GM12878 (cell line): ENCODE results near the gene BCLAF1. TPM values are rescaled to one million over a fixed set of nuclear protein-coding genes. Genes with fewer than 3 reads are reported as not detected.

Source experiments
- ATAC-seq: fragments of 200-7000 bp; cut with Tn5 transposase; 3 replicates; pipeline ENCODE4 v1.9.1; 2020; ENCODE audit warnings: mild to moderate bottlenecking, moderate library complexity
- BruUV-seq: library from RNA; stranded (reverse); fragments of 400-500 nt; replicated peaks from 2 replicates; lab custom pipeline; 2021; lab: Mats Ljungman, UMichigan
- CTCF ChIA-PET: fragments of 300-600 bp; sonication (Branson Sonifier 250); formaldehyde crosslinking; extraction: SDS; loops from one replicate; lab custom pipeline; 2021; ENCODE audit warnings: inconsistent platforms; lab: Yijun Ruan, JAX
- POLR2A ChIA-PET: fragments of 350-600 bp; formaldehyde crosslinking; extraction: SDS; loops from one replicate; lab custom pipeline; 2021; ENCODE audit warnings: inconsistent platforms; lab: Charles Lee
- RAD21 ChIA-PET: fragments of 300-600 bp; sonication (Branson Sonifier 250); formaldehyde crosslinking; loops from one replicate; lab custom pipeline; 2023; ENCODE audit warnings: antibody characterized with exemption; ENCODE audit not compliant: unreplicated experiment; lab: Charles Lee
- SMC1A ChIA-PET: fragments of 300-600 bp; sonication (Branson Sonifier 250); formaldehyde crosslinking; loops from one replicate; lab custom pipeline; 2023; ENCODE audit not compliant: unreplicated experiment, uncharacterized antibody; lab: Charles Lee
- DNase-seq: peaks from one replicate; pipeline ENCODE4 v3.0.0-alpha.2; 2011; ENCODE audit warnings: low read depth, low spot score
- FAIRE-seq: peaks from 3 replicates; lab custom pipeline; 2011; peaks lifted over from hg19 to GRCh38; lab: Jason Lieb, UNC
- H2AFZ ChIP-seq: 2 replicates; pipeline ENCODE4 v1.6.0; 2011; ENCODE audit warnings: low read depth, low read length, control low read depth; ENCODE audit not compliant: control insufficient read depth
- H3K27ac ChIP-seq: 2 replicates; pipeline ENCODE4 v1.5.1; 2011; ENCODE audit warnings: control low read depth; ENCODE audit not compliant: control insufficient read depth, insufficient read depth
- H3K27me3 ChIP-seq, 2 experiments: replicated peaks in 1 of 2; 2 replicates each; pipeline versions ENCODE4 v1.6.0 to v1.6.1; 2011; ENCODE audit warnings: low read length in 1 of 2; ENCODE audit not compliant: control insufficient read depth in 2 of 2, insufficient read depth in 2 of 2
- H3K36me3 ChIP-seq, 2 experiments: 2 replicates each; pipeline ENCODE4 v1.5.1; 2011; ENCODE audit warnings: low read length in 1 of 2; ENCODE audit not compliant: control insufficient read depth in 2 of 2, insufficient read depth in 2 of 2
- H3K4me1 ChIP-seq: 2 replicates; pipeline ENCODE4 v1.6.1; 2011; ENCODE audit warnings: mild to moderate bottlenecking, low read length, moderate library complexity, mixed read lengths; ENCODE audit not compliant: control insufficient read depth, insufficient read depth
- H3K4me2 ChIP-seq: 2 replicates; pipeline ENCODE4 v1.6.0; 2011; ENCODE audit warnings: control low read depth; ENCODE audit not compliant: control insufficient read depth, insufficient read depth
- H3K4me3 ChIP-seq: fragments of 200-600 bp; sonication (generic); 2 replicates; pipeline ENCODE4 v1.5.1; 2016
- H3K79me2 ChIP-seq: 2 replicates; pipeline ENCODE4 v1.6.0; 2011; ENCODE audit warnings: low read length; ENCODE audit not compliant: control insufficient read depth, insufficient read depth
- H3K9ac ChIP-seq: 2 replicates; pipeline ENCODE4 v1.8.0; 2011; ENCODE audit warnings: low read length, control low read depth, mixed read lengths; ENCODE audit not compliant: control insufficient read depth, insufficient read depth
- H3K9me3 ChIP-seq: replicated peaks from 3 replicates; pipeline ENCODE4 v1.5.1; 2011; ENCODE audit warnings: mild to moderate bottlenecking, low read length; ENCODE audit not compliant: control insufficient read depth, insufficient read depth
- H4K20me1 ChIP-seq: 2 replicates; pipeline ENCODE4 v1.6.0; 2011; ENCODE audit not compliant: control insufficient read depth, insufficient read depth
- ATF3 ChIP-seq: IDR thresholded peaks from 2 replicates; pipeline ENCODE4 v1.6.1; 2011; ENCODE audit warnings: low read depth, mild to moderate bottlenecking, low read length, moderate library complexity, borderline replicate concordance; ENCODE audit errors: extremely low read depth
- EED ChIP-seq: sonication (generic); IDR thresholded peaks from 2 replicates; pipeline ENCODE4 v1.6.1; 2016; ENCODE audit warnings: antibody characterized with exemption, low read depth
- FOXK2 ChIP-seq: fragments of 450-650 bp; IDR thresholded peaks from 2 replicates; pipeline ENCODE4 v1.6.1; 2017; ENCODE audit warnings: mild to moderate bottlenecking, moderate library complexity
- HCFC1 ChIP-seq: fragments of 150-350 bp; IDR thresholded peaks from 2 replicates; pipeline ENCODE4 v1.6.1; 2014; ENCODE audit warnings: low read length
- HSF1 ChIP-seq: fragments of 150-350 bp; IDR thresholded peaks from 2 replicates; pipeline ENCODE4 v1.6.1; 2014; ENCODE audit warnings: mild to moderate bottlenecking, low read depth, low read length
- IRF5 ChIP-seq: fragments of 450-650 bp; IDR thresholded peaks from 2 replicates; pipeline ENCODE4 v1.6.1; 2017; ENCODE audit warnings: borderline replicate concordance
- JUND ChIP-seq: IDR thresholded peaks from 2 replicates; pipeline ENCODE4 v1.6.1; 2012; ENCODE audit warnings: low read depth, mild to moderate bottlenecking, low read length, improper control_type of control experiment, moderate library complexity
- LARP7 ChIP-seq: fragments of 450-650 bp; IDR thresholded peaks from 2 replicates; pipeline ENCODE4 v1.6.1; 2017; ENCODE audit warnings: mild to moderate bottlenecking
- PBX3 ChIP-seq: IDR thresholded peaks from 2 replicates; pipeline ENCODE4 v1.6.1; 2011; ENCODE audit warnings: mild to moderate bottlenecking, low read depth, low read length, moderate library complexity; ENCODE audit not compliant: insufficient replicate concordance
- SREBF2 ChIP-seq: IDR thresholded peaks from 2 replicates; pipeline ENCODE4 v1.6.1; 2012; ENCODE audit warnings: mild to moderate bottlenecking, low read length
- STAT1 ChIP-seq: fragments of 450-650 bp; conservative IDR thresholded peaks from 2 replicates; pipeline ENCODE4 v1.6.1; 2014; ENCODE audit warnings: antibody characterized with exemption, mild to moderate bottlenecking
- YY1 ChIP-seq: IDR thresholded peaks from 2 replicates; pipeline ENCODE4 v1.6.1; 2011; ENCODE audit warnings: low read depth, mild to moderate bottlenecking, low read length
- WGBS: methylation state at CpG from one replicate; pipeline ENCODE4 v1.1.6; 2016; ENCODE audit warnings: low lambda C conversion rate; ENCODE audit not compliant: insufficient replicate concordance, insufficient coverage; ENCODE audit errors: missing lambda C conversion rate; 5-methylcytosine and 5-hydroxymethylcytosine counted together
- in situ Hi-C: fragments of 300-500 bp; cut with MboI; formaldehyde crosslinking; loops from 9 replicates; pipeline ENCODE4 v1.14.3; 2018; ENCODE audit warnings: mixed read lengths
- intact Hi-C: fragments of 100-400 bp; cut with micrococcal nuclease; formaldehyde crosslinking; loops from one replicate; pipeline ENCODE4 v1.14.2; 2022; ENCODE audit not compliant: unreplicated experiment
- polyA plus RNA-seq, 11 experiments: library from polyadenylated mRNA; depleted of rRNA in 4 of 11; unstranded in 6 of 11; stranded (reverse) in 5 of 11; fragments of >200 nt; fragmentation: Nextera tagmentation in 4 of 11; fragmentation: Illumina TruSeq in 1 of 11; extraction: Ambion mirVana in 4 of 11; extraction: Trizol in 1 of 11; gene quantifications; 1 replicate in 1 of 11; 2 replicates in 10 of 11; pipeline versions ENCODE4 v1.2.1 to v1.2.3, GENCODE V29; 2011 to 2016; ENCODE audit warnings: inconsistent platforms in 2 of 11, missing spikeins in 2 of 11, low read depth in 1 of 11
- total RNA-seq, 4 experiments: library from RNA; depleted of rRNA in 3 of 4; stranded (reverse); fragments of >200 nt in 3 of 4; fragmentation: Illumina TruSeq in 1 of 4; extraction: Trizol in 1 of 4; gene quantifications; 2 replicates each; pipeline versions ENCODE4 v1.2.1 to v1.2.3, GENCODE V29; 2013 to 2021
- TF ChIP-seq, protein P1 (sequence below): IDR thresholded peaks from 2 replicates; pipeline ENCODE4 v1.6.1; 2011; ENCODE audit warnings: borderline replicate concordance, low read depth, mild to moderate bottlenecking, moderate library complexity, mixed read lengths, low read length; ENCODE audit not compliant: insufficient read depth; ENCODE audit errors: extremely low read length

BCLAF1 gene
- total and polyA plus RNA-seq, 10 of the 15 experiments (the other 5 are each of a cell fraction or from before 2014, with no cell fraction given), result 56.0 to 223 (median 114) TPM

DNA sequence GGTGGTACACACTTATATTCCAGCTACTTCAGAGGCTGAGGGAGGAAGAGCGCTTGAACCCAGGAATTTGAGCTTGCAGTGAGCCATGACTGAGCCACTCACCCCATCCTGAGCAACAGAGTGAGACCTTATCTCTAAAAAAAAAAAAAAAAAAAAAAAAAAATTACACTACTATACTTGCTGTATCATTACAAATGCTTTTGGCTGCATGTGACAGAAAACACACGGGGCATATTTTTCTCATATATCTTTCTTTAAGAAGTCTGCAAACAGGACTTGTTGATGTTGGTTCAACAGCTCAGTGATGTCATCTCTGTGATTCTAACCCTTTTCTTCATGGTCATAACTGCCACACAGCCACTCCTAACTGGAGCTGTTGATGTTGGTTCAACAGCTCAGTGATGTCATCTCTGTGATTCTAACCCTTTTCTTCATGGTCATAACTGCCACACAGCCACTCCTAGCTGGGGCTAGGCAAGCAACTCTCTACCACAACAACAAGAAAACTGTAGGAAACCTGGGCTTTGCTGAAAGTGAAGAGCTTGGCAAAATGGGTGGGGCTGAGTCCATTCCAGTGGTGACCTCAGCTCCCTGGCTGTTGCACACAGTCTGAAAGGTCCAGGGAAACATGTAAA, 59.3 kb downstream of the BCLAF1 start:
- peaks cover 9% of the 10 kb centered on the region; the same call in 1 of the 2 replicates for H3K4me1 ChIP-seq
- ATAC-seq, result no peak
- RAD21 ChIA-PET, result interaction anchor here (0.9 kb wide), 1 partner anchor 329 kb away, joined by 3 read pairs; no protein-coding TSS in a partner anchor
- H3K36me3 ChIP-seq, result peaks cover 0 to 11% of the 10 kb centered on the region in 2 experiments; a peak in 3 of 4 replicates
- intact Hi-C loops, result no loop called here
- FAIRE-seq, result no peak
- H3K27me3 ChIP-seq, result no peaks in the 10 kb centered on the region
- in situ Hi-C loops, result no loop called here
- no peak overlapping the region for H3K4me3 ChIP-seq
- BruUV-seq, result no TSS peak
- no peak overlapping the region for H3K27ac ChIP-seq
- SMC1A ChIA-PET, result interaction anchor here (0.8 to 2.2 kb wide), 2 partner anchors 20 to 30 kb away, joined by 3 to 11 read pairs; partner anchors contain the start of gene MTFR2
- POLR2A ChIA-PET, result no interaction called here
- no peak overlapping the region for H3K9ac ChIP-seq
- H3K79me2 ChIP-seq, result no peaks in the 10 kb centered on the region
- no peaks in the 10 kb centered on the region for H3K9me3 ChIP-seq
- no peaks in the 10 kb centered on the region for H4K20me1 ChIP-seq
- no peak for DNase-seq
- H3K4me2 ChIP-seq, result no peak overlapping the region
- TF ChIP-seq FOXK2 (no peak), LARP7 (no peak), HCFC1 (no peak), YY1 (no peak), IRF5 (no peak), HSF1 (no peak), JUND (no peak), PBX3 (no peak), ATF3 (no peak), EED (no peak), SREBF2 (no peak), STAT1 (no peak)
- TF ChIP-seq, protein P1, sequence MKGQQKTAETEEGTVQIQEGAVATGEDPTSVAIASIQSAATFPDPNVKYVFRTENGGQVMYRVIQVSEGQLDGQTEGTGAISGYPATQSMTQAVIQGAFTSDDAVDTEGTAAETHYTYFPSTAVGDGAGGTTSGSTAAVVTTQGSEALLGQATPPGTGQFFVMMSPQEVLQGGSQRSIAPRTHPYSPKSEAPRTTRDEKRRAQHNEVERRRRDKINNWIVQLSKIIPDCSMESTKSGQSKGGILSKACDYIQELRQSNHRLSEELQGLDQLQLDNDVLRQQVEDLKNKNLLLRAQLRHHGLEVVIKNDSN, result no peak
- no peak overlapping the region for H2AFZ ChIP-seq
- CTCF ChIA-PET, result interaction anchor here (0.7 to 1.6 kb wide), 4 partner anchors 18 to 724 kb away, joined by 4 to 9 read pairs (median 4); no protein-coding TSS in a partner anchor
- WGBS, result 100% methylated on average over 2 of the region's 2 CpGs
